Dedifferentiated amniotic fluid mesenchymal stem cell (primary cell): Measurements from ENCODE around the gene NME7.
"Not testable (repeated sequence)": the region's sequence is repeated elsewhere in the genome, so short reads cannot be mapped to it uniquely, and the experiment has no call there.

Experiments
- DNase-seq: peaks from one replicate; pipeline ENCODE4 v3.0.0-alpha.2; 2016; ENCODE audit errors: extremely low spot score

Gene NME7

GRCh38 chr1:169342096-169342495 lies 25.5 kb downstream of the NME7 start:
- not testable (repeated sequence) for DNase-seq

GRCh38 chr1:169340882-169341281 lies 26.7 kb downstream of the NME7 start:
- DNase-seq = no peak

- no peak for DNase-seq
Observed at GRCh38 chr1:169339773-169340172, 27.8 kb downstream of the NME7 start.

- DNase-seq = no peak
Observed at GRCh38 chr1:169338617-169339016, 29.0 kb downstream of the NME7 start.

GRCh38 chr1:169336947-169337715 lies 30.5 kb downstream of the NME7 start:
- not testable (repeated sequence) for DNase-seq

GRCh38 chr1:169334727-169335126 lies 32.9 kb downstream of the NME7 start:
- DNase-seq = not testable (repeated sequence)

- no peak for DNase-seq
Observed at GRCh38 chr1:169330927-169331326, 36.7 kb downstream of the NME7 start.

GRCh38 chr1:169329383-169329782 lies 38.2 kb downstream of the NME7 start:
- no peak for DNase-seq

GRCh38 chr1:169327875-169328274 lies 39.7 kb downstream of the NME7 start:
- no peak for DNase-seq

GRCh38 chr1:169326956-169327268 lies 40.7 kb downstream of the NME7 start:
- no peak for DNase-seq

GRCh38 chr1:169326261-169326955 lies 41.2 kb downstream of the NME7 start:
- DNase-seq = no peak

GRCh38 chr1:169325117-169325516 lies 42.5 kb downstream of the NME7 start:
- DNase-seq = no peak

GRCh38 chr1:169322138-169322537 lies 45.5 kb downstream of the NME7 start:
- no peak for DNase-seq

GRCh38 chr1:169321539-169321938 lies 46.1 kb downstream of the NME7 start:
- DNase-seq = no peak

GRCh38 chr1:169318536-169319244 lies 48.9 kb downstream of the NME7 start:
- DNase-seq = no peak

- no peak for DNase-seq
Observed at GRCh38 chr1:169316556-169316955, 51.0 kb downstream of the NME7 start.

GRCh38 chr1:169312084-169312954 lies 55.3 kb downstream of the NME7 start:
- DNase-seq = peak; percentile 91

GRCh38 chr1:169309178-169310166 lies 58.1 kb downstream of the NME7 start:
- DNase-seq = no peak

GRCh38 chr1:169308313-169309039 lies 59.1 kb downstream of the NME7 start:
- DNase-seq = no peak

GRCh38 chr1:169307176-169307575 lies 60.4 kb downstream of the NME7 start:
- no peak for DNase-seq
